Measurements from ENCODE around the gene PMEPA1.

Gene PMEPA1

DNA sequence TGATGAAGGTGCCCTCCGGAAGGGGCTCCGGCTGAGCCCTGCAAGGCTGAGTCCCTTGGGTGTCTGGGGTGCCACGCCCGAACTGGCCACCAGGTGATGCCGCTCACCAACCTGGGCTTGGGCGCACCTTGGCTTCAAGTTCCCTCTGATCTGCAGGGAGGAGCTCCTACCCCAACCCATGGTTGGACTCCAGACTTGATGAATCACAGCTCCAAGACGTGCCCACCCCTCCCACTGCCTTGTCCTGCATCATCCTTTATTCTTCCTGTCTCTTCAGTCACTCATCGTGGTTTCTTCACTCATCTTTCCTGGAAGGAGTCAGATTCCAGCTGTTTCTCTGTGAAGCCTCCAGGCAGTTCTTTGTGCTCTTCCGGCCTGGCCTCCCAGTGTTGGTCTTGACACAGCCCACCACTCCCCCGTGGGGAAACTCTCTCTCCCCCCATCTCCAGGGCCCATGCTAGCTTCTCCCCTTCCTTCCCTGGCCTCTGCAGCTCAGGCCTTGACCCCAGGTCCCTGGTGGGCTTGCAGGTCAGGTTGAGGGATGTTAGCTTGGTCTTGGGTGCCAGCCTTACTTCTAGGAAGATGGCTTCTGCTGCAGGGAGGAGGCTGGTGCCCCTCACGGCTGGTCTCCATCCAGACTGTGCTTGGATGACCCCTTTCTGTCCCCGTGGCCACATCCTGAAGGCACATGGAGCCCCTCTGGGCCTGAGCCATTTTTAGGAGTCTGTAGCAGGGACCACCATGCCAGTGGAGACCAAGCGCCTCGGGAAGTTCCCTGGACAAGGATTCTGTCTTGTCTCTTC lies 87.0 kb downstream of the PMEPA1 start:
- DNase-seq (ENCODE audit: low read depth in 2 of 2): no peak

DNA sequence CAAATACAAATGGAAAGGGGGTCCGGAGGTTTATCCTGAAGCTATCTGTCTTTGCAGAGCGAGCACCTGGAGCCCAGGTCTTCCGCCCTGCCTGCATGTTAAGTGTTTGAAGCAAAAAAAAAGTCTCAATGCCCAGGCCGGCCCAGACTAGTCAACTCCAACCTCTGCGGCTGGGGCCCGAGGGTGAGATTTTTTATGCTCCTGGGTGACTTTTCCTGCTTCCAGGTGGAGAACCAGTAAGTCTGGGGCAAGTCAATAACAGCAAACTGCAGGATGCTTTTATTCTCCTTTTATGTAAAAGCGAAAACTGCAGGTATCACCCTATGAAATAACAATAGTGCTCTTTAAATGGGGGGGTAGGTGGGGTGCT lies 87.6 kb downstream of the PMEPA1 start:
- no peak for DNase-seq (ENCODE audit: low read depth in 2 of 2)

DNA sequence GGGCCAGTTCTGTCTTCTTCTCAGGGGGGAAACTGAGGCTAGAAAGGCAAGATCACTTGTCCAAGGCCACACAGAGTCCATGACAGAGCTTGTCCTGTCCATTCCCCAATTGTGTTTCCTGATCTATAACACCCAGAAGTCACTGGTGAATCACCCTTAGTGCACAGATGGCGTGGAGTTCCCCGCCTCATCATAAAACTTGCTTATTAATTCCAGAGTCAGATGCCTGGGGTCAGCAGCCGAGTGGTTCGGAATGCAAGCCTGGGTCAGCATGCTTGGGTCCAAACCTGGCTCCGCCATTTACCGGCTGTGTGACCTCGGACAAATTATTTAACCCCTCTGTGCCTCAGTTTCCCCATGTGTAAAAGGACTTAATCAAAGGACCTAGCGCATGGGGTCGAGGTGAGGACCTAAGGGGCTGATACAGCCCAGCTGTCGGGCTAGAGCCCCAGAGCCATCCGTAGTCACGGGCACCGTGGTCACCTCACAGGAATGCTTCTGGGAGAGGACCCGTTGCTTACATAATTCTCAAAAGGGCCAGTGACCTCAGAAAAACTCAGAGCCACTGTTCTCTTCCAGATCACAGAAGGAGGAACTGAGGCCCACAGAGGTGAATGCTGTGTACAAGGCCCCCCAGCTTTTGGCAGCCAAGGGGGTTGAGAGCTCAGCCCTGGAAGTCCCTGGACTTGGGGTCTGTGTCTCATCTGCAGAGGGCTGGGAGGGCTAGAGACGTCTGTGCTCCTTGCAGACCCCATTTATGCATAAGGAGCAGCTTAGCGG lies 88.2 kb downstream of the PMEPA1 start:
- DNase-seq (ENCODE audit: low read depth in 2 of 2): no peak

DNA sequence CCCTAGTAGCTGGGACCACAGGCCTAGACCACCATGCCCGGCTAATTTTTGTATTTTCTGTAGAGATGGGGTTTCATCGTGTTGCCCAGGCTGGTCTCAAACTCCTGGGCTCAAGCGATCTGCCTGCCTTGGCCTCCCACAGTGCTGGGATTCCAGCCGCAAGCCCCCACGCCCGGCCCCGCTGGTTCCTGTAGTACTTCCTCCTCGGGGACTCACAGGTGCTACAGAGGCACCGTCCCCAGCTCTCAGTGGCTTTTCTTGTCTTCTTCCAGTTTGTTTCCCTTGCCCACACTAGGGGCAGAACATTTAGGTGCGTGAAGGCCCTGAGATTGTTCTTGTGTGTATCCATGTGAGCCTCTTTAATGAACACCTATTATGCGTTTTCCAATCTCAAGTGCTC lies 88.8 kb downstream of the PMEPA1 start:
- no peak for DNase-seq (ENCODE audit: low read depth in 2 of 2)

DNA sequence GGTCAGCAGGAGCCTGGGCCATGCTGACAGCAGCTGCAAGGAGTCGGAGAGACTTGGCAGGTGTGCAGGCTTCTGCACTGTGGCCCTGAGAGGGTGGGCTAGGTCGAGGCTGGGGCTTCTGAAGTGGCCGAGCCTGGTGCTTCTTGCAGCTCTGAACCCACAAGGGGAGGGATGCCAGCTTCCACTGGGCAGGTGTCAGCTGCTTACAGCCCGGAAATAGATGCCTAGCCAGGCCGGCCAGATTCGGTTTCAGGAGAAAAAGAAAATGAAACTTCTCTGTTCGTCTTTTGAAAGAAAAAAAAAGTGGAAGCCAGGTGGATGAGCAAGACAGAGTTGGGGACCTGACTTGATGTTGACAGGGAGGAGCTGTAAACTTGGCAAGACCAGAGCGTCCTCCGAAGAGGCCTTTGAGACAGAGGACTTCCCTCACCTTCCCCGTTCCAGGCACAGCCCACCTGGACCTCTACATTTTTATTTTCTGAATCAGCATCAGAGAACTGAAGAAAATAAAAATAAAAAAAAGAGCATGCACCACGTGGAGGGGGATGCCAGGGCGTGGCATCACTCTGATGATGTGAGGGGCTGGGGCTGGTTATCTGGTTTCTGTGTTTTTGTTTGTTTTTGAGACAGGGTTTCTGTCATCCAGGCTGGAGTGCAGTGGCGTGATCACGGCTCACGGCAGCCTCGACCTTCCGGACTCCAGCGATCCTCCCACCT lies 89.4 kb downstream of the PMEPA1 start, which contains the start of gene ZBP1:
ZBP1 (minus strand) TSS at position 153 of the 717 bp plus-strand sequence; CDS start at position 22, 131 bp downstream.
- no peak for DNase-seq (ENCODE audit: low read depth in 2 of 2)

DNA sequence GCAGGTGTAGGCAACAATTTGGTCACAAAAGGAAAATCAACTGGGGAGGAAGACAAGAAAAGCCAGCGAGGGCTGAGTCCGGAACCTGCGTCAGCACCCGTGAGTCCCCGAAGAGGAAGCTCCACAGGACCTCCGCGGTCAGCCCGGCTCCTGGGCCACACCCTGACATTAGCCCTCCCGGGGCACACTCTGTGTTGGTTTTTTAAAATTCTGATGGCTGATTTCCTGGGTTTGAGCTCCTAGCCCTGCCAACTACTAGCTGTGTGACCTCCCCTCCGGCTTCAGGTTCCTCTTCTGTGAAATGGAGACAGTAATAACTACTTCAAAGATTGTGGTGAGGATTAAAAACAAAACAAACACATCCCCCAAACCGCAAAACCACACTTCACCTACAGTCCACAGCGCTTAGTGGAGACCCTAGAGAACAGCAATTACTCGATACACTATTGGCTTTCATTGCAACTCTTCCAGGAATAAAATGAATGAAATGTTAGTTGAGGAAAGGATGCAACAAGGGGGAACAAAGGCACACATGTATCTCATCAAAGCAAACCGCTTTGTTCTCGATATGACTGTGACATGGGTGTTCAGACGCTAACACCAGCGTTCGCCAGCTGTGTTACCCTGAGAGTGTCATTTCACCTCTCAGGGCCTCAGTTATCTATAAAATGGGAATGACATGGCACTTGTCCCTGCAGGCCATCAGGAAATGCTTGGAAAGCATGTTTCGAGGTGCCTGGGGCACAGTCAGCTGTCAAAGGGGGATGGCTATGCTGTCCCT lies 90.6 kb downstream of the PMEPA1 start:
- DNase-seq (ENCODE audit: low read depth in 2 of 2): peak; percentile 58 to 66

DNA sequence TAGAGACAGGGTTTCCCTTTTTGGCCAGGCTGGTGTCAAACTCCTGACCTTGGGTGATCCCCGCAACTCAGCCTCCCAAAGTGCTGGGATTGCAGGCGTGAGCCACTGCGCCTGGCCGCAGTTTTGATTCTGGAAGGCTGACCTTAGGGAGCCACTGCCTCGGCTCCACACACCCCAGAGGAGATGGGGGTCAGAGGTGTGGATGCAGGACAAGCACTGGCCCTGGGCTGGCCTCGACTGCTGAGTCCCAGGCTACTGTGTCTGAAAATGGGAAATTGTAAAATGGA lies 91.1 kb downstream of the PMEPA1 start:
- no peak for DNase-seq (ENCODE audit: low read depth in 2 of 2)

DNA sequence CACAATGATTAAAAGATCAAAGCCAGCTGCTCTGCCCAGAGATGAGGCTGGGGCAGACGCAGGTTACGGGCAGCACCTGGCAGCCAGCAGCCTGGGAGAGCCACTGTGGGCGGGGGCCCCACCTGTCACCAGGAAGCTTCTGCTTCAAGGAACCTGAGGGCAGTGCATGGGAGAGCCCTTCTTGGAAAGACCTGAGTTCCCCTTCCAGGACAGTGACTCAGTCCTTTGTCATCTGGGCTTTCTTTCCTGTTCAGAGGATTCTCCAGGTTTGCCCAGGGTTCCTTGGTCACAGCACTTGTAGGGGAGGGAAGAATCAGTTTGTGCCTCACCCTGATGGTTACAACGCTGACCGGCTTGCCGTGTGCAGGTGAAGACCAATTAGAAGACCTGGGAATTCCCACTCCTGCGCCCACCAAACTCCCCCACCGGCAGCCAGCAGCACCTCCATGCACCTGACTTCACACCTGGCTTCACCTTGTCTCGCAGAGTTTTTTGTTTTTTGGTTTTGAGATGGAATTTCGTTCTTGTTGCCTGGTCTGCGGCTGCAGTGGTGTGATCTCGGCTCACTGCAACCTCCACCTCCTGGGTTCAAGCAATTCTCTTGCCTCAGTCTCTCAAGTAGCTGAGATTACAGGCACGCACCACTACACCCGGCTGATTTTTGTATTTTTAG lies 91.6 kb downstream of the PMEPA1 start:
- no peak for DNase-seq (ENCODE audit: low read depth in 2 of 2)

DNA sequence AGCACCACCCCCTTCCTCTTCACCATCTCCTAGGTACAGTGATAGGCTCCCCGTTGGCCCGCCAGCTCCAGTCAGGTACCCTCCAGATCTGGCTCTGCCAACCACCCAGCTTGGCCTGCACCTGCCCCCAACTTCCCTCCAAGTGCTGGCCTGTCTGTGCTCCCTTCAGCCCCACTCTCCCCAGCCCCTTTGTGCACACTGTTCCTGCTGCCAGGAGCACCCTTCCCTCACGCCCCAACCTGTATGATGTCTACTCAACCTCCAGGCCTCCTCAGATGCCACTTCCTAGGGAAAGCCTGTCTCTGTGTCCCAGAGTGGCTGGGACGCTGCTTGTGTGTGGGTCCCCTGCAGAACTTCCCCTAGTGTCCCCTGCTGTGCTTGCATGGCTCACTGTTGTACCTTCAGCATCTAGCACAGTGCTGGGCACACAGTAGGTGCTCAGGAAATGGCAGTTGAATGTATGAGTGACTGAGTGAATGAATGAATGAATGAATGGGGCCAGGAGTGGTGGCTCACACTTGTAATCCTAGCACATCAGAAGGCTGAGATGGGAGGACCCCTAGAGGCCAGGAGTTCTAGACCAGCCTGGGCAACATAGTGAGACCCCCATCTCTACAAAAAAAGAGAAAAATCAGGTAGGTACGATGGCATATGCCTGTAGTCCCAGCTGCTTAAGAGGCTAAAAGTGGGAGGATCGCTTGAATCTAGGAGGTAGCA lies 92.6 kb downstream of the PMEPA1 start:
- no peak for DNase-seq (ENCODE audit: low read depth in 2 of 2)

DNA sequence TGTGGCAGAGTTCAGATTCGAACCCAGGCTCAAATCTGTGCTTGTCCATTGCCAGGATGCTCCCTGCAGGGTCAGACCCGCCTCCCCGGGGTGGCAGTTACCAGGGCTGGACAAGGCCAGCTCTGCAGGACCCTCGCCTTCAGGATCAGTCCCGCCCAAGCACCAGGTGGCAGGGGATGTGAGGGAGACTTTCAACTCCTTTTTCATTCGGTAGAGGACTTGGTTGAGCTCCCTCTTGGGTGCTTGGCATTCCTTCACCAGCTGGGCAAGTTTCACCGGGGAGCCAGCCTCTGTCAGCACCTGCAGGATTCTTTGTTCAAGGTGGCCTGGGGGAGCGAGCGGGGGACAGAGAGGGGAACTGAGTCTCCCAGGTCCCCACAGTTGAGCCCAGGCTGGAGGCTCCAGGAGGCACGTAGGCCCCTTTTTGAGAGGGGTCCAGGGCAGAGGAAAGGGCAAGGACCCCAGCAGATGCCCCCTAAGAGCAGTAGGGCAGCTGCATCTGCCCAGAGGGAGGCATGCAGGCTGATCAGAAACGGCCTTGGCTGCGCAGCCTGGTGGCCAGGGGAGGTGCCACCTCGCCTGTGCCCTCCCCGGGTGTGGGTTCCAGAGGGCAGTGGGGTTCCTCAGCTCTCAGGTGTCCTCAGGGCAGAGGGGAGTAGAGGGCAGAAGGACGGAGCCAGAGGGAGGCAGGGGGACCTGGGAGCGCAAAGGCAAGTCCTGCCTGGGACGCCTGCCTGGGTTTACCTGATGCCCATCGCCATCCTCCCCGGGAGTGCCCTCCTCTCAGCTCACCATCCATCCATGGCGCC lies 93.5 kb downstream of the PMEPA1 start:
- no peak for DNase-seq (ENCODE audit: low read depth in 2 of 2)

DNA sequence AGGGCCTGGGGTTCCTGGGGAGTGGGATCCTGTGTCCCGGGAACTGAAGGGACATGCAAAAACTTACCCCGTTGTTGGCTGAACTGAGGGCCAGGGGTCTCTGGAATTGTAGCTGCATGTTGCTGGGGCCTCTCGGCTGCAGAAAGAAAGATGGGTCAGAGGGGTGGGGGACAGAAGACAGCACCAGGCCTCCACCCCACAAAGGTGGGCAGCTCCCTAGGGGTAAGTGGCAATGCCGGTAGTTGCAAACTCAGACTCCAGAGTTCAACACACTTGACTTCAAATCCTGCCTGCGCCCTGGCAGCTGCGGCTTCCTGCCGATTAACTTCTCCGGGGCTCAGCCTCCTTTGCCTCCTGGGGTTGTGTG lies 94.4 kb downstream of the PMEPA1 start:
- no peak for DNase-seq (ENCODE audit: low read depth in 2 of 2)

DNA sequence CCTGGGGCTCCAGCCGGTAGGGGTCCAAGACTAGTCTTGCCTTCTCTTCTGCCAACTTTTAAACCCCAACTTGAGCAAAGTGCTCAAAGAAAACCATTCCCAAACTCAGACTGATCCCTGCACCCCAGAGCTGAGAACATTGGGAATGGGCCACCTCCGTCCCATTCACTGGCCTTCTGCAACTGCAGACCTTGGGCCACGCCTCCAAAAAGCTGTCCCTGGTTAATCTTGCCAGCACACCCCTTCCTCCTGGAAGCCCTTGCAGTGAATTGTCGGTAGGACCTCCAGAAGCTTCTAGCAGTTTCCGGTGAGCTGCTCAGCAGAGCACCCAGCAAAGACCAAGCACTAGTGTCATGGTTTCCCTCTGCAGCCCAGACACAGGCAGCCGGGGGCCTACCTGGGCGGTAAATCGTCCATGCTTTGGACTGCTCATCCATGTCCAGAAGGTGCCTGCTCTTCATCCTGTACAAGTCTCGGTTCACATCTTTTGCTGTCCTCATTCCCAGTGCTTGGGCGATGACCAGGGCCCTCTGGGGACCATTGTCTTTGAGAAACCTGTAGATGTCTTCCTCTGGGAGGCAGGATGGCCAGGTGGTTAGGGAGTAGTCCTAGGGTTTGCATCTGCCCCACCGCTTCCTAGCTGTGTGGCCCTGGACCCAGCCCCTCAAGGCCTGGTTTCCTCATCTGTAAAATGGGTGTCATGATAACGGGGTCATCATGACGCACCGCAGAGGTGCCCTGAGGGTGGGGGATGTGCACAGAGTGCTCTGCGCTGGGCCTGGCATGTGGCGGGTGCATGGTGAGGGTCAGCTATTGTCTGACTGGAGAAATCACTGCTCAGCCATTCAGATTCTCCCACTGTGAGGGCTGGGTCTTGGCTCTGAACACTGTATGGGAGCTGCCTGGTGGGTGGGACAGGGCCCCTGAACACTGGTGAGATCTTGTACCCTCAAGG lies 95.0 kb downstream of the PMEPA1 start:
- DNase-seq (ENCODE audit: low read depth in 2 of 2): no peak

DNA sequence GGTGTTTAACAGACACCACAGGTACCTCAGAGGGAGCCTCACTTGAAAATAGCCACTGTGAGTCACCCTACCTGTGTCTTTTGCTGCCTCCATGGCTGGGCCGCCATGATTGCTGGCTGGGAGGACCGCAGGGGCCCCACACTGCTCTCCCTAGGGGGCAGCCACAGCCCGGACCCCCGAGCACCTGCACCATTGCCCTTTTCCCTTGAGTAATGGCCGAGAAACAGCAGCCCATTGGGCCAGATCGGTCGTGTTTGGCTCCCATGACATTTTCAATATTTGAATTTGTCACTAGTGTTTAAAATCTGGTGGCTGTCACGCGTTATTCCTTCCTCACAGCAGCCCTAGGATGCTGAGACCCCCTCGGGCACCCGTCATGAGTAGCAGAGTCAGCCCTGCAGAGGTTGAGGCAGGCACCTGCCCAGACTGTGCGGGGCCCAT lies 96.3 kb downstream of the PMEPA1 start:
- DNase-seq (ENCODE audit: low read depth in 2 of 2): no peak

DNA sequence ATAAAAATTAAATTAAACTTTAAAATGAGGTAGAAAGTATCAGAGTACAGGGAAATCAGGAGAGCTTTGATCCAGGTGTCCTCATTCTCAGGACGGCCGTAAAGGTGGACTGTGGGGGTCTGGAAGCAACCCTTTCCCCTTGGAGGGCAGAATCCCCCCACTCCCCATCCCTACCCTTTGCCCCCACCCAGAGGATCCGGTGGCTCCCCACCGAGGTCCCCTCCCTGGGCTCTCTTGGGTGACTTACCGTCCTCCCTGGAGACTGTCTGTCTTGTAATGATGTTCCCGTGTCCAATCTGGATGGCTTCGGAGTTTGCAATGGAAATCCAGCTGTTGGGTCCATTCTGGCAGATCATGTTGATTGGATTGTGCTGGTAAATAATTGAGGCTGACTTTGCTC lies 96.9 kb downstream of the PMEPA1 start:
- no peak for DNase-seq (ENCODE audit: low read depth in 2 of 2)

DNA sequence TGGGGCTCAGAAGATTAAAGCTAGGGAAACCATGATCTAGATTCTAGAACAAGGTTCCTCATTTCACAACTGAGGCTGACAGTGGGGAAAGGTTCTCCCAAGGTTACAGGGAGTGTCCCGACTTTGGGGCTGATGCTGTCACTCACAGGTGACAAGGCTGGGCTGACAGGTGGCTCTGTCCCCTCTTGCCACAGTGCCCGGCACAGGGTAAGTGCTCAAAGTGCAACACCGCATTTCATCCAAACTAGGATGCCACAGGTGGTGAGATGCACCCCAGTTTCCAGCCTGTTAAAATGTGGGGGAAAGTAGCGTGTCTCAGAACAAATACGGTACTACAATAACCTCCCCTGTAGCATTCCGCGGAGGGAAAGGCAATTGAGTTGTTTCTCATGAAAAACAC lies 97.4 kb downstream of the PMEPA1 start:
- no peak for DNase-seq (ENCODE audit: low read depth in 2 of 2)

DNA sequence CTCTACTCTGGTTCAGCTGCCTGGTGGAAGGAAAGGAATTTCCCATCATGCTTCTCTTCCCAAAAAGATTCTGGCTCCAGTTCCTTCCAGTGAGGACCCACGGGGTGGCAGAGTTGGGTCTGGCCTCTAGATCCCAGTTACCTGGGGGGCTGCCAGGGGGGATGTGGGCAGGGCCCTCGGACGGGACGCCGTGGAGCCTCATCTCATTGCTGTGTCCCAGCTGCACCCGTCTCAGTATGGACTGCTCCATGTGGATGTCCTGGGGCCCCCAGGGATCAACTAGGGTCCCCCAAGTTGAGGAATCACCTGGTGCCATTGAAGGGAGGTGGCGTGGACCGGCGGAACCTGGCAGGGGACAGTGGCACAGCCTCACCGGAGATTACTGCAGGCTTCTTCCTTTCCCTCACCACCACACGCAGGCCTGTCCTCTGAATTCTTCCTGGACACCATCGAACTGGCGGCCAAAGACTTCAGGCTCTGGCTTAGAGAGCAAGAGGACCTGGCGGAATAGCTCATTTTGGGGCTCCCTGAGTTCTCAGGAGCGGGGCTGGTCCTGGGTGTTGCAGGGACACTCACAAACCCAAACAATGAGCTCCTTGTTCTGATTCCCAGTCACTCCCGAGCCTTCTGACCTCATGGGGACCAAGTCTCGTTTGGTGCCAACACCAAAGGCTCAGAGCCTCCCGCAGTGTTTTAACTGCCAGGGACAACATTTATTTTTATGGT lies 98.1 kb downstream of the PMEPA1 start:
- no peak for DNase-seq (ENCODE audit: low read depth in 2 of 2)

DNA sequence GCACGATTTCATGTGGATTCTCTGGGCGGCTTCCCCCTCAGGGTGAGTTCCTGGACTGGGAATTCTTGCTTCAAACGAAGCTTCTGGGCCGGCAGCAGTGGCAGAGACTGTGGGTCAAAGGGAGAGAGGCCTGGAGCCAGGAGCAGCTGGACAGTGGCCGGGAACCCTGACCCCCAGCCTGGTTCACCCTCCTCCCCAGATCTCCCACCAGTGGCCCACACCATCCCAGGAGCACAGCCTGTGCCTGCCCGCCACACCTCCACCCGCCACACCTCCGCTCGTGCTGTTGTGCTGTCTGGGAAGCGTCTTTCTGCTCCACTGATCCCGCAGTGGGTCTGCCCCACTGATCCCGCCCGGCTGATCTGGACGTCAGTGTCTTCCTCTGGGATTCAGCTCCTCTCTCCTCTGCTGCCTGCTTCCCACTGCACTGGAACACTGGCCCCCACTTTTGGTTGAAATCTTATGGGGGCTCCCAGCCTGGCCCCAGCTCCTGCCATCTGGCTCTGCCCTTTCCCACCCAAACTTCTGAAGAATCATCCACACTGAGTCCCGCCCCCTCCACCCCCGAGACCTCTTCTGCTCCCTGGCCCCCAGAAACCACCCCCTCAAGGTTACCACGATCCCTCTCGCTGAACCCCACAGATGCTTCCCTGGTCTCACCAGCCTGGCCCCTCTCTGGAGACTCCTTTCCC lies 99.4 kb downstream of the PMEPA1 start:
- DNase-seq (ENCODE audit: low read depth in 2 of 2): no peak

DNA sequence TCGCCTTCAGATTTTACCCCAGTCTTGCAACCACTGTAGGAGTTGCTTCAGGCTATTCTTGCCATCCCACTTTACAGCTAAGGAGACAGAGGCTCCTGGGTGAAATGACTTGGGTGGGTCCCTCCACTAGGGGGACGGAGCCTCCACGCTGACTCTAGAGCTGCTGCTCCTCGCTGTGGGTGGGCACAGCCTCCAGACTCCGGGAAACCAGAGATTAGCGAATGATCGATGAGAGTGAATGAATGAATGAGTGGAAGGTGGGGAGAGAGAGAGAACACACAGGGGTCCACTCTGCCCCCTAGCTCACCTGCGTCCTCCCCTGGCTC lies 100.0 kb downstream of the PMEPA1 start:
- DNase-seq (ENCODE audit: low read depth in 2 of 2): no peak
